IMR-90 (cell line): ENCODE data around the gene TNFAIP8. TPM values are rescaled to one million over a fixed set of nuclear protein-coding genes. Genes with fewer than 3 reads are reported as not detected.

Experiments used
- ATAC-seq: fragments of 200-7000 bp; cut with Tn5 transposase; 2 replicates; pipeline ENCODE4 v1.9.1; 2020; ENCODE audit warnings: low read depth, mild to moderate bottlenecking, moderate library complexity
- BruUV-seq: library from RNA; stranded (reverse); fragments of 400-500 nt; replicated peaks from 2 replicates; lab custom pipeline; 2021; lab: Mats Ljungman, UMichigan
- CTCF ChIA-PET: fragments of 300-600 bp; formaldehyde crosslinking; extraction: SDS; loops from one replicate; lab custom pipeline; 2021; ENCODE audit warnings: antibody characterized with exemption; lab: Yijun Ruan, JAX
- POLR2A ChIA-PET: fragments of 300-600 bp; sonication (Branson Sonifier 250); formaldehyde crosslinking; loops from one replicate; lab custom pipeline; 2022; ENCODE audit warnings: antibody characterized with exemption; ENCODE audit not compliant: unreplicated experiment; lab: Charles Lee
- DNase-seq: peaks from one replicate; pipeline ENCODE4 v3.0.0; 2013
- H2AFZ ChIP-seq: replicated peaks from 2 replicates; pipeline ENCODE3; 2013; ENCODE audit warnings: low read length, mild to moderate bottlenecking; ENCODE audit not compliant: poor library complexity
- H2AK5ac ChIP-seq: 2 replicates; pipeline ENCODE4 v1.6.1; 2013; ENCODE audit warnings: low read depth, low read length, inconsistent platforms
- H2AK9ac ChIP-seq: replicated peaks from 2 replicates; pipeline ENCODE3; 2013; ENCODE audit warnings: mild to moderate bottlenecking, low read depth, low read length, moderate library complexity; ENCODE audit not compliant: poor library complexity
- H2BK120ac ChIP-seq: 2 replicates; pipeline ENCODE4 v1.6.1; 2013; ENCODE audit warnings: low read depth, low read length, inconsistent platforms
- H2BK15ac ChIP-seq: 3 replicates; pipeline ENCODE4 v1.6.1; 2013; ENCODE audit warnings: low read depth, low read length, inconsistent platforms
- H2BK20ac ChIP-seq: 2 replicates; pipeline ENCODE4 v1.6.1; 2013; ENCODE audit warnings: low read depth, mild to moderate bottlenecking, inconsistent platforms, low read length, moderate library complexity
- H2BK5ac ChIP-seq: 2 replicates; pipeline ENCODE4 v1.6.1; 2013; ENCODE audit warnings: mild to moderate bottlenecking, low read depth, low read length, inconsistent platforms; ENCODE audit not compliant: poor library complexity, severe bottlenecking
- H3K14ac ChIP-seq: replicated peaks from 2 replicates; pipeline ENCODE4 v1.6.1; 2013; ENCODE audit warnings: low read depth, low read length, inconsistent platforms
- H3K18ac ChIP-seq: 2 replicates; pipeline ENCODE4 v1.6.1; 2013; ENCODE audit warnings: low read depth, low read length, control low read depth
- H3K23ac ChIP-seq: 2 replicates; pipeline ENCODE4 v1.6.1; 2013; ENCODE audit warnings: low read depth, low read length, inconsistent platforms
- H3K27ac ChIP-seq: 2 replicates; pipeline ENCODE4 v1.5.1; 2013; ENCODE audit warnings: mild to moderate bottlenecking, control low read depth, low read length; ENCODE audit not compliant: insufficient read depth
- H3K27me3 ChIP-seq: 2 replicates; pipeline ENCODE4 v1.6.1; 2013; ENCODE audit warnings: low read length; ENCODE audit not compliant: control insufficient read depth, insufficient read depth
- H3K36me3 ChIP-seq: 2 replicates; pipeline ENCODE4 v1.6.1; 2013; ENCODE audit warnings: low read length, mixed read lengths; ENCODE audit not compliant: control insufficient read depth, insufficient read depth
- H3K4ac ChIP-seq: 2 replicates; pipeline ENCODE4 v1.6.1; 2013; ENCODE audit warnings: low read depth, low read length, inconsistent platforms
- H3K4me1 ChIP-seq: 2 replicates; pipeline ENCODE4 v1.6.1; 2013; ENCODE audit warnings: low read length, mixed read lengths; ENCODE audit not compliant: control insufficient read depth, insufficient read depth
- H3K4me2 ChIP-seq: 2 replicates; pipeline ENCODE4 v1.6.1; 2013; ENCODE audit warnings: low read depth, mild to moderate bottlenecking, control low read depth, low read length, moderate library complexity
- H3K4me3 ChIP-seq: 2 replicates; pipeline ENCODE4 v1.5.1; 2013; ENCODE audit warnings: low read depth, mild to moderate bottlenecking, control low read depth, low read length, moderate library complexity; ENCODE audit not compliant: insufficient read depth
- H3K56ac ChIP-seq: 2 replicates; pipeline ENCODE4 v1.6.1; 2013; ENCODE audit warnings: low read length, inconsistent platforms; ENCODE audit not compliant: insufficient read depth; ENCODE audit errors: extremely low read depth
- H3K79me1 ChIP-seq, 2 experiments: 2 replicates each; pipeline ENCODE4 v1.6.1; 2013; ENCODE audit warnings: low read length in 2 of 2, inconsistent platforms in 1 of 2, low read depth in 1 of 2
- H3K9ac ChIP-seq: 2 replicates; pipeline ENCODE4 v1.6.1; 2013; ENCODE audit warnings: low read depth, low read length, control low read depth
- H3K9me1 ChIP-seq: 2 replicates; pipeline ENCODE4 v1.6.1; 2013; ENCODE audit warnings: low read length, inconsistent platforms; ENCODE audit not compliant: insufficient read depth
- H3K9me3 ChIP-seq: 2 replicates; pipeline ENCODE4 v1.6.1; 2013; ENCODE audit warnings: low read length; ENCODE audit not compliant: control insufficient read depth, insufficient read depth
- H4K20me1 ChIP-seq: 2 replicates; pipeline ENCODE4 v1.6.1; 2013; ENCODE audit warnings: low read length, inconsistent platforms; ENCODE audit not compliant: insufficient read depth
- H4K5ac ChIP-seq: 2 replicates; pipeline ENCODE4 v1.6.1; 2013; ENCODE audit warnings: mild to moderate bottlenecking, low read depth, low read length, control low read depth
- H4K8ac ChIP-seq, 2 experiments: 2 replicates each; pipeline ENCODE4 v1.6.1; 2013; ENCODE audit warnings: low read depth in 2 of 2, low read length in 2 of 2, control low read depth in 1 of 2, inconsistent platforms in 1 of 2
- H4K91ac ChIP-seq: 2 replicates; pipeline ENCODE4 v1.6.1; 2013; ENCODE audit warnings: low read depth, low read length, inconsistent platforms; ENCODE audit not compliant: insufficient read depth
- CEBPB ChIP-seq: IDR thresholded peaks from 2 replicates; pipeline ENCODE4 v1.6.1; 2012; ENCODE audit warnings: low read depth, low read length, improper control_type of control experiment
- ELK1 ChIP-seq: fragments of 150-350 bp; IDR thresholded peaks from 2 replicates; pipeline ENCODE4 v1.6.1; 2016; ENCODE audit warnings: low read depth, mild to moderate bottlenecking, low read length, moderate library complexity, borderline replicate concordance
- FOS ChIP-seq: fragments of 150-350 bp; IDR thresholded peaks from 2 replicates; pipeline ENCODE4 v1.6.1; 2016; ENCODE audit warnings: low read depth, low read length
- WGBS, 2 experiments: methylation state at CpG; one replicate each; pipeline versions ENCODE4 v1.1.5 to v1.1.7; 2013; ENCODE audit warnings: missing lambda C conversion rate in 2 of 2; ENCODE audit not compliant: insufficient read length in 1 of 2; ENCODE audit errors: extremely low coverage in 2 of 2; 5-methylcytosine and 5-hydroxymethylcytosine counted together
- dilution Hi-C: fragments of 300-500 bp; cut with HindIII; formaldehyde crosslinking; loops from one replicate; pipeline ENCODE4 v1.14.3; 2018; ENCODE audit warnings: low sequenced_read_pairs; ENCODE audit not compliant: unreplicated experiment
- in situ Hi-C: fragments of 300-500 bp; cut with MboI; formaldehyde crosslinking; loops from 3 replicates; pipeline ENCODE4 v1.14.3; 2019; ENCODE audit warnings: low sequenced_read_pairs, inconsistent platforms, mixed read lengths
- intact Hi-C: fragments of 100-400 bp; cut with micrococcal nuclease; formaldehyde crosslinking; loops from 2 replicates; pipeline ENCODE4 v1.10.0; 2022
- polyA plus RNA-seq, 3 experiments: library from polyadenylated mRNA; depleted of rRNA; stranded (reverse); fragments of >200 nt; gene quantifications; 2 replicates each; pipeline ENCODE4 v1.2.3, GENCODE V29; 2012; ENCODE audit warnings: low replicate concordance in 1 of 3
- total RNA-seq: library from RNA; depleted of rRNA; stranded (reverse); fragments of >200 nt; gene quantifications from 2 replicates; pipeline ENCODE4 v1.2.3, GENCODE V29; 2012

TNFAIP8 gene
- total and polyA plus RNA-seq, 2 of the 4 experiments (the other 2 are of a cell fraction), result 20.3 to 29.9 TPM

- H4K20me1 ChIP-seq, result no peaks in the 10 kb centered on the region; the same call in 1 of the 2 replicates
- no peak for DNase-seq
- H2BK120ac ChIP-seq, result peak overlapping the region; percentile 45
Measured at GRCh38 chr5:119356612-119357188, 881 bp downstream of the TNFAIP8 start.

More at GRCh38 chr5:119356612-119357188, 881 bp downstream of the TNFAIP8 start:
- Histone ChIP-seq H2AFZ (peak overlapping the region; percentile 74), H4K91ac (peak overlapping the region; percentile 31; the same call in 1 of the 2 replicates), H3K4me2 (peak overlapping the region; percentile 100), H2BK15ac (0 out of 3 replicates have a peak overlapping the region, but pooled peaks have one; percentile 0), H4K5ac (peak overlapping the region; percentile 90), H3K36me3 (no peaks in the 10 kb centered on the region), H3K14ac (peak overlapping the region; percentile 70), H3K18ac (peak overlapping the region; percentile 97), H3K27ac (peak overlapping the region; percentile 88), H2AK9ac (no peak overlapping the region), H2BK20ac (peak overlapping the region; percentile 28; the same call in 1 of the 2 replicates), H3K4me3 (peak overlapping the region; percentile 74), H3K4ac (peak overlapping the region; percentile 59), H3K56ac (peak overlapping the region; percentile 81; the same call in 1 of the 2 replicates), H3K9me1 (peaks cover 6% of the 10 kb centered on the region), H4K8ac (peak overlapping the region; percentile 16 to 47; a peak in 1 of 4 replicates), H3K9me3 (no peaks in the 10 kb centered on the region), H2BK5ac (peak overlapping the region; percentile 26), H3K9ac (peak overlapping the region; percentile 90), H2AK5ac (peak overlapping the region; percentile 31; the same call in 1 of the 2 replicates), H3K27me3 (no peaks in the 10 kb centered on the region), H3K79me1 (peaks cover 28 to 40% of the 10 kb centered on the region in 2 experiments), H3K4me1 (peaks cover 19% of the 10 kb centered on the region), H3K23ac (peak overlapping the region; percentile 86)
- TF ChIP-seq CEBPB (peak; percentile 84), FOS (no peak), ELK1 (no peak)
- ChIA-PET POLR2A (interaction anchor here (0.5 to 1.2 kb wide), 2 partner anchors 22 to 44 kb away, joined by 3 to 4 read pairs; no protein-coding TSS in a partner anchor), CTCF (interaction anchor here (0.8 to 3.1 kb wide), 8 partner anchors 10 to 335 kb away, joined by 3 to 22 read pairs (median 4); no protein-coding TSS in a partner anchor)
- dilution Hi-C loops (no loop called here), intact Hi-C loops (loop anchor here (1.0 to 5.0 kb wide), 5 partner anchors 32 to 369 kb away; partner anchors contain the start of gene DTWD2), in situ Hi-C loops (no loop called here)
- no TSS peak for BruUV-seq
- WGBS, 2 experiments, result 0% methylated on average over 1 of the region's 4 CpGs; no CpG with 5 or more reads in 1 of the 2 experiments
- peak; percentile 4; the same call in 1 of the 2 replicates for ATAC-seq
